Osteoblast (primary cell): Measurements from ENCODE around the gene FSTL4. TPM values are rescaled to one million over a fixed set of nuclear protein-coding genes. Genes with fewer than 3 reads are reported as not detected.

ENCODE experiments used
- DNase-seq: peaks from one replicate; pipeline ENCODE4 v3.0.0; 2011; ENCODE audit warnings: low spot score, mixed read lengths; ENCODE audit not compliant: insufficient read length; ENCODE audit errors: missing footprints
- H2AFZ ChIP-seq: 2 replicates; pipeline ENCODE4 v1.6.0; 2011; ENCODE audit warnings: mild to moderate bottlenecking, low read length
- H3K27ac ChIP-seq: 2 replicates; pipeline ENCODE4 v1.5.1; 2011; ENCODE audit warnings: mild to moderate bottlenecking, low read depth, low read length, moderate library complexity
- H3K27me3 ChIP-seq: 2 replicates; pipeline ENCODE4 v1.6.0; 2012; ENCODE audit warnings: mild to moderate bottlenecking, control low read depth, inconsistent platforms, low read length, moderate library complexity; ENCODE audit not compliant: insufficient read depth
- H3K36me3 ChIP-seq: 2 replicates; pipeline ENCODE4 v1.5.1; 2011; ENCODE audit warnings: mild to moderate bottlenecking, low read length, control low read depth, moderate library complexity; ENCODE audit not compliant: insufficient read depth
- H3K4me1 ChIP-seq: 2 replicates; pipeline ENCODE4 v1.5.1; 2011; ENCODE audit warnings: mild to moderate bottlenecking, low read length, control low read depth, moderate library complexity; ENCODE audit not compliant: insufficient read depth
- H3K4me2 ChIP-seq: 2 replicates; pipeline ENCODE4 v1.6.0; 2011; ENCODE audit warnings: mild to moderate bottlenecking, low read length; ENCODE audit not compliant: insufficient read depth
- H3K4me3 ChIP-seq: fragments of 200-600 bp; sonication (generic); 3 replicates; pipeline ENCODE4 v1.5.1; 2012; ENCODE audit warnings: mild to moderate bottlenecking, low read length, inconsistent platforms; ENCODE audit not compliant: insufficient read depth
- H3K79me2 ChIP-seq: 2 replicates; pipeline ENCODE4 v1.6.0; 2012; ENCODE audit warnings: mild to moderate bottlenecking, low read length, control low read depth, inconsistent platforms; ENCODE audit not compliant: insufficient read depth
- H3K9me3 ChIP-seq: 2 replicates; pipeline ENCODE4 v1.5.1; 2011; ENCODE audit warnings: low read depth, low read length, control low read depth
- H4K20me1 ChIP-seq: 2 replicates; pipeline ENCODE4 v1.6.0; 2012; ENCODE audit warnings: mild to moderate bottlenecking, low read length, control low read depth; ENCODE audit not compliant: insufficient read depth
- CTCF ChIP-seq: IDR thresholded peaks from 2 replicates; pipeline ENCODE4 v1.5.1; 2011; ENCODE audit warnings: mild to moderate bottlenecking, low read depth, low read length, moderate library complexity; ENCODE audit errors: extremely low read depth
- total RNA-seq: library from RNA; depleted of rRNA; stranded (reverse); fragments of >200 nt; gene quantifications from 2 replicates; pipeline ENCODE4 v1.2.3, GENCODE V29; 2012

FSTL4 gene
- total RNA-seq, 1 donor, result not detected

DNA sequence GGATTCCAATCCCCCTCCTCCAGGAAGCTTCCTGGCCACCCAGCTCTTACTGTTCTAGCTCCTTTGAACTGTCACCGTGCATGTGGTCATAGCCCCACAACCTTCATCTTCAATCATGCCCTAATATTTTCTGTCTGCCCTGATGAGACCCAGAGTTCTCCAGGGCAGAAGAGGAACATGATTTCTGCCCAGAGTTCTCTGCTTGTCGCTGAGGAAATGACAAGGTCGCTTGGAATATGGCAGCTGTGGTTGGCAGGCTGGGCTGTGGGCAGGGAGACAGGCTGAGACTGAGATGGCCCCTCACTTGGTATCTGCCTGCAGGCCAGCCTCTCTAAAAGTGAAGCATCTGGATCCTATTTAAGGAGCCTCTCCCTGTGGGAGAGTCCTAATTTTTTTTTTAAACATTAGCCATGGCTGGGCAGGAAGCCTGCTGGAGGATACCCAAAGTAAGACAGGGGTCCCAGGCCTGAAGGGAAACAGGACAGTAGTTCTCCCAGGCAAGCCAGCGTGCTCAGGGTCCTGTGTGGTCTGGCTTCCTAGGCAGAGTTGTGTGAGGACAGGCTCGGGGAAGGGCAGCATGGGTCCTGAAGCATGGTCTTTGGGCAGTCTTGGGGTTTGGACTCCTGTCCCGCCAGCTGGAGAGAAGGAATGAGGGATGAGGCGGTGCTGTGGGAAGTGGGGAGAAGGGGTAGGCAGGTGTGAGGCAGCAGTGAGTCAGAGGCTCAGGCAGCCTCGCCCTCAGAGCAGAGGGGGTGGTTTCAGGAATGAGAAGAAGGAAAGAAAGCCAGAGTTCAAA lies 242.1 kb downstream of the FSTL4 start:
- Histone ChIP-seq H3K4me2 (no peak overlapping the region), H4K20me1 (no peaks in the 10 kb centered on the region), H3K36me3 (no peaks in the 10 kb centered on the region), H3K4me1 (no peaks in the 10 kb centered on the region), H3K4me3 (no peak overlapping the region), H3K9me3 (no peaks in the 10 kb centered on the region), H3K79me2 (no peaks in the 10 kb centered on the region), H2AFZ (no peak overlapping the region), H3K27me3 (no peaks in the 10 kb centered on the region), H3K27ac (no peak overlapping the region)
- DNase-seq, result no peak
- TF ChIP-seq CTCF, result no peak

DNA sequence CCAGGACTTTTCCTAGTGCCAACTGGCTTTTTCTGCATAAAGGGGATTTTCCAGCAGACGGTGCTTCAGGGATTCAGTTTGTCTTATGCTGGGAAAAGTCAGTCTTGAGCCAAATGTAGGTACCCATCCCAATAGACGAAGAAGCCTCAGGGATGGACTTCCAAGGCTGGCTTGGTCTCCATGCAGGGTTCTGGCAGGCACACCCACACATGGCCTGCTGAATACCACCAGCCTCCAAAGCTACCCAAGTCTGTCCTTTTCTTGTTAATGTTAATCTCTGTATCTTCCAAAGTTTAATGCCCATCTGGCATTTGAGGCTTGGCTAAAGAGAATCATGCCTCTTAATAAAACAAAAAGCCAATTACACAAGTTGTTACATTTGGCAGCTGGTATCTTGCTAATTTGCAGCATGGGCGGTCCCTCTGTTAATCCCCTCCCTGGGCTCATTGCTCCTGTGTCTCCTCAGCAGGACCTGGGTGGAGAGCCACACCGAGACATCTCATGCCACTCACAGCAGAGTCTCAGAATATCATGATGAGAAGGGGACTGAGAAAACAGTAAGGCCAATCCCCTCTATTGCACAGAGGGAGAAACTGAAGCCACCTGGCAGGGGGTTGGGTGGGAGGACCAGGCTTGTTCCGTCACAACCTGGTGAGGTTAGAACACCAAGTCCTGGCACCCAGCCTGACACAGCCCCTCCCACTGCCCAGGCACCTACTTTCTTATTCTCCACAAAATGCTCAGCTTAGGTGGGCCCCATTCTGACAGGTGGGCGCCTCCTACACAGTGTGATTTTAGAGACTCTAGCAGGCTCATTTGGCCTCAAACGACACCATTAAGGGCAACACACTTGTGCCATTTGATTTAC lies 243.2 kb downstream of the FSTL4 start:
- Histone ChIP-seq H3K27ac (no peak overlapping the region), H3K9me3 (no peaks in the 10 kb centered on the region), H3K4me3 (no peak overlapping the region), H3K4me1 (no peaks in the 10 kb centered on the region), H2AFZ (no peak overlapping the region), H4K20me1 (no peaks in the 10 kb centered on the region), H3K4me2 (no peak overlapping the region), H3K79me2 (no peaks in the 10 kb centered on the region), H3K27me3 (no peaks in the 10 kb centered on the region), H3K36me3 (no peaks in the 10 kb centered on the region)
- TF ChIP-seq CTCF, result no peak
- DNase-seq, result no peak

GRCh38 chr5:133367984-133368383 lies 244.4 kb downstream of the FSTL4 start:
- no peak for TF ChIP-seq CTCF
- H3K4me1 ChIP-seq, result no peaks in the 10 kb centered on the region
- H2AFZ ChIP-seq, result no peak overlapping the region
- H3K4me3 ChIP-seq, result no peak overlapping the region
- DNase-seq, result no peak
- peaks cover 3% of the 10 kb centered on the region for H3K27me3 ChIP-seq
- H3K27ac ChIP-seq, result no peak overlapping the region
- H3K9me3 ChIP-seq, result no peaks in the 10 kb centered on the region
- H4K20me1 ChIP-seq, result no peaks in the 10 kb centered on the region
- H3K36me3 ChIP-seq, result no peaks in the 10 kb centered on the region
- H3K79me2 ChIP-seq, result no peaks in the 10 kb centered on the region
- no peak overlapping the region for H3K4me2 ChIP-seq

DNA sequence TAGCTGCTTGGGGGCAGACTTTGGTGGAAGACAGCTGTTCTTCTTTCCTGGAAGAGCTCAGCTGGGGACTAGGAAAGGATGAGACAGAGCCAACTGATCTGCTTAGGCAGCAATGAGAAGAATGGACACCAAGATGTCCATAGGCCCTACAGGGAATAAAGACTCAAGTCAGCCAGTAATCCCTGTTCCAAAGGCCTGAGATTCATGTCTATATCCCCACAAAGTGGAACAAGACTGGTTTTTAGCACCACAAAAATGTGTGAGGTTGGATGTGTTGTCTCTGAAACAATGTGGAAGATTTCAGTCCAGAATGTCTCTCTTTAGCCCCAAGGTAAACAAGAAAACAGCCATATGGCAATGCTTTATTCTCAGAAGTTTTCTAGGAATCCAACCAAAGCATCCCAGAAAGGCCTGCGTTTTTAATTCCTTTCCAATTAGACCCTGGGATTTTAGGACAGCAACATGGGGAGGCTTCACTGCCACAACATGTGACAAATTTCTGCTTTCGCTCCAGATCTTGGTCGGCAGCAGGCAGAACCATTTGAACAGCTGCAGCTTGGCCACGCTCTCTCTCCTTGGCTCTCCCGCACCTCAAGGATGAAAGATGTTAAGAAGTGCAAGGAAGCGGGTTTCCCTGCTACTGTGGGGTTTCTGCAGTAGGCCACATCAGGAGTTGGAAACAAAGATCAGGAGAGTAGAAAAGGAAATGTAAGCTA lies 245.1 kb downstream of the FSTL4 start:
- H3K27ac ChIP-seq, result no peak overlapping the region
- H4K20me1 ChIP-seq, result no peaks in the 10 kb centered on the region
- no peak for DNase-seq
- no peak overlapping the region for H3K4me2 ChIP-seq
- no peaks in the 10 kb centered on the region for H3K36me3 ChIP-seq
- H3K79me2 ChIP-seq, result no peaks in the 10 kb centered on the region
- no peaks in the 10 kb centered on the region for H3K4me1 ChIP-seq
- H3K9me3 ChIP-seq, result no peaks in the 10 kb centered on the region
- H2AFZ ChIP-seq, result no peak overlapping the region
- peaks cover 5% of the 10 kb centered on the region for H3K27me3 ChIP-seq
- TF ChIP-seq CTCF, result no peak
- H3K4me3 ChIP-seq, result no peak overlapping the region
